GM23338 (cell line): ENCODE measurements around the gene CCDC6. TPM values are rescaled to one million over a fixed set of nuclear protein-coding genes. Genes with fewer than 3 reads are reported as not detected.

ENCODE experiments used
- ATAC-seq: fragments of 200-7000 bp; cut with Tn5 transposase; 3 replicates; pipeline ENCODE4 v1.9.1; 2020
- DNase-seq: peaks from one replicate; pipeline ENCODE4 v3.0.0-alpha.2; 2015; ENCODE audit warnings: low spot score
- H2AFZ ChIP-seq: fragments of 200-600 bp; sonication (generic); 2 replicates; pipeline ENCODE4 v1.8.0; 2016; ENCODE audit warnings: antibody characterized with exemption, mild to moderate bottlenecking, moderate library complexity
- H3F3A ChIP-seq: fragments of 200-600 bp; sonication (generic); replicated peaks from 2 replicates; pipeline ENCODE4 v1.8.0; 2017; ENCODE audit warnings: antibody characterized with exemption, mixed run types, low read depth
- H3K27ac ChIP-seq: fragments of 200-600 bp; sonication (generic); 2 replicates; pipeline ENCODE4 v1.6.1; 2016; ENCODE audit warnings: low read depth
- H3K27me3 ChIP-seq: fragments of 200-600 bp; sonication (generic); 2 replicates; pipeline ENCODE4 v1.8.0; 2016; ENCODE audit warnings: mild to moderate bottlenecking, mixed run types, moderate library complexity; ENCODE audit not compliant: insufficient read depth
- H3K36me3 ChIP-seq: fragments of 200-600 bp; sonication (generic); 2 replicates; pipeline ENCODE4 v1.8.0; 2016; ENCODE audit warnings: mild to moderate bottlenecking; ENCODE audit not compliant: insufficient read depth
- H3K4me1 ChIP-seq: fragments of 200-600 bp; sonication (generic); 2 replicates; pipeline ENCODE4 v1.8.0; 2016; ENCODE audit warnings: mild to moderate bottlenecking, moderate library complexity; ENCODE audit not compliant: insufficient read depth
- H3K4me2 ChIP-seq: fragments of 200-600 bp; sonication (generic); 2 replicates; pipeline ENCODE4 v1.7.1; 2017; ENCODE audit warnings: mixed run types
- H3K4me3 ChIP-seq: fragments of 200-600 bp; sonication (generic); 2 replicates; pipeline ENCODE4 v1.6.1; 2016; ENCODE audit warnings: mixed run types
- H3K79me2 ChIP-seq: fragments of 200-600 bp; sonication (generic); replicated peaks from 2 replicates; pipeline ENCODE4 v1.8.0; 2017; ENCODE audit warnings: mild to moderate bottlenecking; ENCODE audit not compliant: insufficient read depth
- H3K9me2 ChIP-seq: fragments of 200-600 bp; sonication (generic); 2 replicates; pipeline ENCODE4 v1.8.0; 2017; ENCODE audit not compliant: insufficient read depth
- H4K20me1 ChIP-seq: fragments of 200-600 bp; sonication (generic); replicated peaks from 2 replicates; pipeline ENCODE4 v1.8.0; 2017; ENCODE audit warnings: mild to moderate bottlenecking; ENCODE audit not compliant: insufficient read depth
- H3K27ac Mint-ChIP-seq: 2 replicates; pipeline ENCODE4 v1.8.0; 2020; ENCODE audit warnings: inconsistent platforms, mild to moderate bottlenecking, moderate library complexity, mixed read lengths
- H3K27me3 Mint-ChIP-seq: 3 replicates; pipeline ENCODE4 v1.8.0; 2022; ENCODE audit warnings: low read depth, mild to moderate bottlenecking, moderate library complexity, mixed read lengths, inconsistent platforms; ENCODE audit not compliant: insufficient read depth, poor library complexity
- H3K36me3 Mint-ChIP-seq: 3 replicates; pipeline ENCODE4 v1.8.0; 2021; ENCODE audit warnings: low read depth, mild to moderate bottlenecking, inconsistent platforms, moderate library complexity, mixed read lengths
- H3K4me1 Mint-ChIP-seq: 3 replicates; pipeline ENCODE4 v1.8.0; 2020; ENCODE audit warnings: mild to moderate bottlenecking, inconsistent platforms, mixed read lengths
- H3K4me3 Mint-ChIP-seq: 3 replicates; pipeline ENCODE4 v1.8.0; 2021; ENCODE audit warnings: moderate library complexity, mild to moderate bottlenecking, inconsistent platforms, mixed read lengths
- H3K9me3 Mint-ChIP-seq: 3 replicates; pipeline ENCODE4 v1.8.0; 2020; ENCODE audit warnings: moderate library complexity, mild to moderate bottlenecking, inconsistent platforms, mixed read lengths
- CREB1 ChIP-seq: fragments of 250-450 bp; sonication (Bioruptor Pico); IDR thresholded peaks from 2 replicates; pipeline ENCODE4 v1.5.0; 2020; ENCODE audit warnings: low read depth, mild to moderate bottlenecking, moderate library complexity
- CTCF ChIP-seq, 2 experiments: fragments of 200-600 bp in 1 of 2; sonication (generic) in 1 of 2; conservative IDR thresholded peaks; 2 replicates each; pipeline versions ENCODE4 v1.5.1 to v1.6.1; 2016 to 2017; ENCODE audit warnings: antibody characterized with exemption in 2 of 2, low read depth in 2 of 2, mild to moderate bottlenecking in 2 of 2, moderate library complexity in 1 of 2
- JUNB ChIP-seq: IDR thresholded peaks from one replicate; pipeline ENCODE4 v1.6.1; 2016; ENCODE audit warnings: antibody characterized with exemption; ENCODE audit not compliant: unreplicated experiment
- NANOG ChIP-seq: IDR thresholded peaks from 2 replicates; pipeline ENCODE4 v1.6.1; 2016; ENCODE audit warnings: antibody characterized with exemption, borderline replicate concordance
- POLR2AphosphoS5 ChIP-seq: IDR thresholded peaks from 2 replicates; pipeline ENCODE4 v1.6.1; 2016; ENCODE audit warnings: antibody characterized with exemption, low read depth
- STAT1 ChIP-seq: IDR thresholded peaks from one replicate; pipeline ENCODE4 v1.6.1; 2016; ENCODE audit warnings: antibody characterized with exemption; ENCODE audit not compliant: unreplicated experiment
- ZNF114 ChIP-seq: fragments of 250-450 bp; sonication (Bioruptor Pico); IDR thresholded peaks from 2 replicates; pipeline ENCODE4 v1.5.0; 2020; ENCODE audit warnings: mild to moderate bottlenecking, moderate library complexity
- ZNF462 ChIP-seq: fragments of 250-450 bp; sonication (Bioruptor Pico); IDR thresholded peaks from 2 replicates; pipeline ENCODE4 v1.5.0; 2020; ENCODE audit warnings: mild to moderate bottlenecking, moderate library complexity
- polyA plus RNA-seq: library from polyadenylated mRNA; unstranded; fragments of >200 nt; fragmentation: Nextera tagmentation; extraction: Ambion mirVana; gene quantifications from 2 replicates; pipeline ENCODE4 v1.2.1, GENCODE V29; 2016
- total RNA-seq: library from RNA; depleted of rRNA; stranded (reverse); fragments of >200 nt; shearing (Covaris generic); gene quantifications from 2 replicates; pipeline ENCODE4 v1.2.3, GENCODE V29; 2014

CCDC6 gene
- total and polyA plus RNA-seq, 2 experiments from 2014 or later: 32.5 to 66.9 TPM

GRCh38 chr10:59830601-59831259 is 75.6 kb downstream of the CCDC6 start:
- Mint-ChIP-seq H3K4me3 (no peak overlapping the region), H3K27ac (peak overlapping the region; percentile 10; the same call in 1 of the 2 replicates), H3K27me3 (peaks cover 2% of the 10 kb centered on the region), H3K4me1 (peaks cover 21% of the 10 kb centered on the region; the same call in 2 of the 3 replicates), H3K36me3 (peaks cover 15% of the 10 kb centered on the region), H3K9me3 (no peaks in the 10 kb centered on the region)
- TF ChIP-seq CREB1 (CRISPR knock-in tag): no peak
- peak; percentile 90 to 96 for TF ChIP-seq CTCF (conservative IDR thresholded peaks at IDR 0.05; ENCODE audit: low read depth in 2 of 2)
- no peak for TF ChIP-seq POLR2AphosphoS5
- Histone ChIP-seq H3F3A (no peaks in the 10 kb centered on the region; the same call in 1 of the 2 replicates), H3K36me3 (no peaks in the 10 kb centered on the region), H2AFZ (no peak overlapping the region), H3K4me3 (no peak overlapping the region), H4K20me1 (peaks cover 27% of the 10 kb centered on the region), H3K79me2 (peaks cover 74% of the 10 kb centered on the region), H3K27ac (peak overlapping the region; percentile 29), H3K4me2 (no peak overlapping the region), H3K9me2 (no peaks in the 10 kb centered on the region), H3K4me1 (peaks cover 10% of the 10 kb centered on the region; the same call in 1 of the 2 replicates), H3K27me3 (no peaks in the 10 kb centered on the region)
- ATAC-seq: peak; percentile 90
- peak; percentile 87 for DNase-seq

- H3K4me2 ChIP-seq: no peak overlapping the region
- H3K9me2 ChIP-seq: no peaks in the 10 kb centered on the region
- Mint-ChIP-seq H3K4me1 (peaks cover 17% of the 10 kb centered on the region; the same call in 2 of the 3 replicates), H3K27me3 (peaks cover 2% of the 10 kb centered on the region), H3K9me3 (no peaks in the 10 kb centered on the region), H3K36me3 (peaks cover 21% of the 10 kb centered on the region), H3K27ac (no peak overlapping the region), H3K4me3 (no peak overlapping the region)
- no peak for DNase-seq
- ATAC-seq: no peak
- H3F3A ChIP-seq: no peaks in the 10 kb centered on the region; the same call in 1 of the 2 replicates
- no peak overlapping the region for H3K4me3 ChIP-seq
- H4K20me1 ChIP-seq: peaks cover 27% of the 10 kb centered on the region
- TF ChIP-seq CREB1 (CRISPR knock-in tag) (no peak), ZNF114 (CRISPR knock-in tag) (no peak), STAT1 (no peak), NANOG (no peak), POLR2AphosphoS5 (no peak)
- H2AFZ ChIP-seq: no peak overlapping the region
- H3K4me1 ChIP-seq: peaks cover 3% of the 10 kb centered on the region; the same call in 1 of the 2 replicates
- no peaks in the 10 kb centered on the region for H3K36me3 ChIP-seq
- H3K27ac ChIP-seq: no peak overlapping the region
- H3K79me2 ChIP-seq: peaks cover 76% of the 10 kb centered on the region
- no peaks in the 10 kb centered on the region for H3K27me3 ChIP-seq
These were observed 76.8 kb downstream of the CCDC6 start for GRCh38 chr10:59829601-59830000.

- no peak for DNase-seq
- Histone ChIP-seq H3K4me2 (no peak overlapping the region), H3K9me2 (no peaks in the 10 kb centered on the region), H3K4me3 (no peak overlapping the region), H2AFZ (no peak overlapping the region), H3K27ac (no peak overlapping the region), H4K20me1 (peaks cover 27% of the 10 kb centered on the region), H3K36me3 (no peaks in the 10 kb centered on the region), H3K27me3 (no peaks in the 10 kb centered on the region), H3K4me1 (peaks cover 3% of the 10 kb centered on the region; the same call in 1 of the 2 replicates), H3K79me2 (peaks cover 76% of the 10 kb centered on the region), H3F3A (no peaks in the 10 kb centered on the region; the same call in 1 of the 2 replicates)
- peaks cover 26% of the 10 kb centered on the region for H3K36me3 Mint-ChIP-seq
- no peak overlapping the region for H3K4me3 Mint-ChIP-seq
- no peak overlapping the region for H3K27ac Mint-ChIP-seq
- no peak for ATAC-seq
- H3K4me1 Mint-ChIP-seq: peaks cover 17% of the 10 kb centered on the region; the same call in 2 of the 3 replicates
- no peaks in the 10 kb centered on the region for H3K9me3 Mint-ChIP-seq
- peaks cover under 1% of the 10 kb centered on the region for H3K27me3 Mint-ChIP-seq
- TF ChIP-seq CREB1 (CRISPR knock-in tag) (no peak), JUNB (no peak), STAT1 (no peak), ZNF462 (CRISPR knock-in tag) (no peak)
These were observed 77.3 kb downstream of the CCDC6 start for GRCh38 chr10:59829024-59829423.
